Endothelial cell of umbilical vein (primary cell): Measurements from ENCODE around the gene ASB1. TPM values are rescaled to one million over a fixed set of nuclear protein-coding genes. Genes with fewer than 3 reads are reported as not detected.

Experiments
- BruUV-seq: library from RNA; stranded (reverse); fragments of 400-500 nt; replicated peaks from 2 replicates; lab custom pipeline; 2021; lab: Mats Ljungman, UMichigan
- CTCF ChIA-PET: fragments of 300-600, 350-600 bp; sonication (Branson Sonifier 250); formaldehyde crosslinking; loops from one replicate; lab custom pipeline; 2021; ENCODE audit warnings: antibody characterized with exemption, inconsistent platforms; lab: Charles Lee
- POLR2A ChIA-PET: fragments of 300-600, 350-600 bp; sonication (Branson Sonifier 250); formaldehyde crosslinking; loops from one replicate; lab custom pipeline; 2021; ENCODE audit warnings: antibody characterized with exemption, inconsistent platforms; lab: Charles Lee
- DNase-seq: peaks from one replicate; pipeline ENCODE4 v3.0.0-alpha.2; 2011; ENCODE audit warnings: low read depth, low spot score
- FAIRE-seq: peaks from 2 replicates; lab custom pipeline; 2011; peaks lifted over from hg19 to GRCh38; lab: Jason Lieb, UNC
- H2AFZ ChIP-seq: 2 replicates; pipeline ENCODE4 v1.6.0; 2012; ENCODE audit warnings: low read depth, low read length, control low read depth, inconsistent platforms
- H3K27ac ChIP-seq: 2 replicates; pipeline ENCODE4 v1.5.1; 2011; ENCODE audit warnings: low read depth, mild to moderate bottlenecking, control low read depth, low read length, moderate library complexity; ENCODE audit not compliant: insufficient read depth
- H3K27me3 ChIP-seq, 2 experiments: 2 replicates each; pipeline versions ENCODE4 v1.6.0 to v1.6.1; 2011; ENCODE audit warnings: low read length in 2 of 2, mixed read lengths in 1 of 2; ENCODE audit not compliant: control insufficient read depth in 2 of 2, insufficient read depth in 2 of 2
- H3K36me3 ChIP-seq, 2 experiments: 2 replicates in 1 of 2; 3 replicates in 1 of 2; pipeline ENCODE4 v1.5.1; 2011; ENCODE audit warnings: low read length in 2 of 2, mild to moderate bottlenecking in 1 of 2, moderate library complexity in 1 of 2; ENCODE audit not compliant: control insufficient read depth in 2 of 2, insufficient read depth in 2 of 2; ENCODE audit errors: extremely low read depth in 1 of 2
- H3K4me1 ChIP-seq: 3 replicates; pipeline ENCODE4 v1.5.1; 2011; ENCODE audit warnings: mild to moderate bottlenecking, low read length; ENCODE audit not compliant: control insufficient read depth, insufficient read depth; ENCODE audit errors: extremely low read depth
- H3K4me2 ChIP-seq: 2 replicates; pipeline ENCODE4 v1.6.1; 2011; ENCODE audit warnings: low read length, control low read depth, mixed read lengths; ENCODE audit not compliant: insufficient read depth
- H3K4me3 ChIP-seq, 3 experiments: fragments of 200-600 bp in 1 of 3; sonication (generic), shearing (Covaris generic) in 1 of 3; replicated peaks in 1 of 3; 2 replicates each; pipeline ENCODE4 v1.5.1; 2011 to 2016; ENCODE audit warnings: control low read depth in 3 of 3, low read length in 3 of 3, mild to moderate bottlenecking in 2 of 3, inconsistent platforms in 1 of 3, low read depth in 1 of 3, moderate library complexity in 1 of 3; ENCODE audit not compliant: insufficient read depth in 1 of 3
- H3K79me2 ChIP-seq: 2 replicates; pipeline ENCODE4 v1.6.0; 2012; ENCODE audit warnings: low read length, inconsistent platforms; ENCODE audit not compliant: control insufficient read depth, insufficient read depth
- H3K9ac ChIP-seq: replicated peaks from 2 replicates; pipeline ENCODE3; 2011; ENCODE audit warnings: low read length, control low read depth; ENCODE audit not compliant: insufficient read depth; ENCODE audit errors: extremely low read depth
- H3K9me1 ChIP-seq: replicated peaks from 3 replicates; pipeline ENCODE4 v1.6.0; 2011; ENCODE audit warnings: mild to moderate bottlenecking, low read length; ENCODE audit not compliant: control insufficient read depth, insufficient read depth; ENCODE audit errors: extremely low read depth
- H3K9me3 ChIP-seq: replicated peaks from 2 replicates; pipeline ENCODE4 v1.5.1; 2012; ENCODE audit warnings: low read length, inconsistent platforms; ENCODE audit not compliant: control insufficient read depth, insufficient read depth
- H4K20me1 ChIP-seq: replicated peaks from 2 replicates; pipeline ENCODE3; 2011; ENCODE audit warnings: mild to moderate bottlenecking, low read length; ENCODE audit not compliant: control insufficient read depth, insufficient read depth; ENCODE audit errors: extremely low read depth
- CTCF ChIP-seq, 2 donors: IDR thresholded peaks; 1 replicate in 1 of 2; 2 replicates in 1 of 2; pipeline ENCODE4 v1.5.1; 2011; ENCODE audit warnings: low read length in 2 of 2, mild to moderate bottlenecking in 2 of 2, moderate library complexity in 2 of 2, control low read depth in 1 of 2, inconsistent platforms in 1 of 2, low read depth in 1 of 2; ENCODE audit not compliant: insufficient read depth in 1 of 2; ENCODE audit errors: extremely low read depth in 1 of 2
- EZH2 ChIP-seq: IDR thresholded peaks from 2 replicates; pipeline ENCODE4 v1.6.1; 2012; ENCODE audit warnings: borderline replicate concordance, low read depth, mild to moderate bottlenecking, moderate library complexity, low read length, inconsistent platforms; ENCODE audit not compliant: severe bottlenecking
- FOS ChIP-seq: IDR thresholded peaks from 2 replicates; pipeline ENCODE4 v1.6.1; 2011; ENCODE audit warnings: mild to moderate bottlenecking, low read length, moderate library complexity, borderline replicate concordance; ENCODE audit not compliant: insufficient read depth
- GATA2 ChIP-seq: IDR thresholded peaks from 2 replicates; pipeline ENCODE4 v1.7.0; 2011; ENCODE audit warnings: low read depth, mild to moderate bottlenecking, moderate library complexity, mixed read lengths, low read length; ENCODE audit not compliant: insufficient read length, insufficient read depth
- JUN ChIP-seq: IDR thresholded peaks from 2 replicates; pipeline ENCODE4 v1.6.1; 2011; ENCODE audit warnings: borderline replicate concordance, low read depth; ENCODE audit not compliant: insufficient read length, insufficient read depth
- MAX ChIP-seq: IDR thresholded peaks from 2 replicates; pipeline ENCODE4 v1.6.1; 2011; ENCODE audit not compliant: insufficient read depth, insufficient read length
- MYC ChIP-seq: IDR thresholded peaks from one replicate; pipeline ENCODE4 v1.6.1; 2011; ENCODE audit warnings: mild to moderate bottlenecking, low read depth, low read length
- POLR2A ChIP-seq: IDR thresholded peaks from 2 replicates; pipeline ENCODE4 v1.6.1; 2012; ENCODE audit warnings: low read depth, mild to moderate bottlenecking, control low read depth, low read length
- POLR2AphosphoS5 ChIP-seq: IDR thresholded peaks from 2 replicates; pipeline ENCODE4 v1.6.1; 2012; ENCODE audit warnings: low read depth, mild to moderate bottlenecking, control low read depth, low read length, moderate library complexity; ENCODE audit not compliant: insufficient read depth
- dilution Hi-C: fragments of 300-500 bp; cut with MboI; formaldehyde crosslinking; loops from one replicate; pipeline ENCODE4 v1.15.0; 2019; ENCODE audit warnings: low sequenced_read_pairs; ENCODE audit not compliant: extremely low pct_ligation_motif_present
- intact Hi-C: fragments of 100-400 bp; cut with micrococcal nuclease; formaldehyde crosslinking; loops from one replicate; pipeline ENCODE4 v1.10.0; 2022
- polyA plus RNA-seq, 4 experiments: library from polyadenylated mRNA; depleted of rRNA in 3 of 4; stranded (reverse) in 3 of 4; unstranded in 1 of 4; fragments of >200 nt; gene quantifications; 2 replicates each; pipeline versions ENCODE4 v1.2.1 to v1.2.3, GENCODE V29; 2011 to 2012; ENCODE audit warnings: missing spikeins in 1 of 4
- total RNA-seq: library from RNA; stranded (reverse); gene quantifications from 2 replicates; pipeline ENCODE4 v1.2.3, GENCODE V29; 2021

The ASB1 gene
- total and polyA plus RNA-seq, 2 donors (not counting 3 experiments of a cell fraction or from before 2014, with no cell fraction given): 12.3 to 16.2 TPM

GRCh38 chr2:238433941-238434845, 7.5 kb downstream of the ASB1 start:
- H3K9me3 ChIP-seq: no peaks in the 10 kb centered on the region
- dilution Hi-C loops: no loop called here
- no peaks in the 10 kb centered on the region for H3K4me1 ChIP-seq
- no peaks in the 10 kb centered on the region for H3K9me1 ChIP-seq
- H3K79me2 ChIP-seq: peaks cover 54% of the 10 kb centered on the region
- no peak for FAIRE-seq
- H3K4me3 ChIP-seq: no peak overlapping the region
- no peak overlapping the region for H2AFZ ChIP-seq
- TF ChIP-seq POLR2AphosphoS5 (no peak), GATA2 (no peak), MAX (no peak)
- H3K36me3 ChIP-seq: peaks cover 0 to 6% of the 10 kb centered on the region in 2 experiments
- no TSS peak for BruUV-seq
- ChIA-PET POLR2A (no interaction called here), CTCF (interaction anchor here (0.7 to 3.1 kb wide), 3 partner anchors 63 to 94 kb away, joined by 3 to 18 read pairs (median 11); no protein-coding TSS in a partner anchor)
- intact Hi-C loops: no loop called here
- H3K9ac ChIP-seq: no peak overlapping the region
- H3K4me2 ChIP-seq: no peak overlapping the region
- peak overlapping the region; percentile 8 for H3K27ac ChIP-seq
- no peak for DNase-seq
- H4K20me1 ChIP-seq: no peaks in the 10 kb centered on the region
- H3K27me3 ChIP-seq: no peaks in the 10 kb centered on the region

GRCh38 chr2:238434846-238435751, 8.4 kb downstream of the ASB1 start:
- DNase-seq (no peak), FAIRE-seq (no peak)
- Histone ChIP-seq H3K4me1 (no peaks in the 10 kb centered on the region), H3K9me1 (no peaks in the 10 kb centered on the region), H2AFZ (no peak overlapping the region), H3K4me3 (no peak overlapping the region), H3K79me2 (peaks cover 51% of the 10 kb centered on the region), H3K4me2 (no peak overlapping the region), H3K9ac (no peak overlapping the region), H3K27ac (no peak overlapping the region), H3K9me3 (no peaks in the 10 kb centered on the region), H3K27me3 (no peaks in the 10 kb centered on the region), H4K20me1 (no peaks in the 10 kb centered on the region), H3K36me3 (peaks cover 0 to 6% of the 10 kb centered on the region in 2 experiments)
- intact Hi-C loops: no loop called here
- TF ChIP-seq MAX (no peak), FOS (no peak), MYC (no peak), GATA2 (no peak), CTCF (IDR thresholded peaks at IDR 0.05; ENCODE audit: extremely low read depth in 1 of 2, insufficient read depth in 1 of 2, low read depth in 1 of 2, low read length in 2 of 2) (no peak), POLR2A (no peak), EZH2 (no peak), JUN (no peak), POLR2AphosphoS5 (no peak)
- BruUV-seq: no TSS peak
- ChIA-PET POLR2A (no interaction called here), CTCF (interaction anchor here (3.1 kb wide), 1 partner anchor 64 kb away, joined by 11 read pairs; no protein-coding TSS in a partner anchor)
- dilution Hi-C loops: no loop called here
